Left renal pelvis (tissue), 4 donors: ENCODE data around the gene DIPK1C. TPM values are rescaled to one million over a fixed set of nuclear protein-coding genes. Genes with fewer than 3 reads are reported as not detected.

ENCODE experiments used
- DNase-seq, 4 donors: peaks; one replicate each; pipeline ENCODE4 v3.0.0-alpha.2; 2013; ENCODE audit warnings: low read depth in 4 of 4, low spot score in 3 of 4
- polyA plus RNA-seq, 4 donors: library from polyadenylated mRNA; unstranded; fragments of 120-200 nt; gene quantifications; one replicate each; pipeline ENCODE4 v1.2.1, GENCODE V29; 2013; ENCODE audit not compliant: insufficient read length in 4 of 4

DIPK1C gene
- polyA plus RNA-seq, 4 donors, result 0.18 to 4.7 (median 0.62) TPM

- DNase-seq, result no peak
Measured at GRCh38 chr18:74392323-74392722, 64.8 kb downstream of the DIPK1C start.

- no peak for DNase-seq
Measured at GRCh38 chr18:74390900-74391299, 66.2 kb downstream of the DIPK1C start.

DNA sequence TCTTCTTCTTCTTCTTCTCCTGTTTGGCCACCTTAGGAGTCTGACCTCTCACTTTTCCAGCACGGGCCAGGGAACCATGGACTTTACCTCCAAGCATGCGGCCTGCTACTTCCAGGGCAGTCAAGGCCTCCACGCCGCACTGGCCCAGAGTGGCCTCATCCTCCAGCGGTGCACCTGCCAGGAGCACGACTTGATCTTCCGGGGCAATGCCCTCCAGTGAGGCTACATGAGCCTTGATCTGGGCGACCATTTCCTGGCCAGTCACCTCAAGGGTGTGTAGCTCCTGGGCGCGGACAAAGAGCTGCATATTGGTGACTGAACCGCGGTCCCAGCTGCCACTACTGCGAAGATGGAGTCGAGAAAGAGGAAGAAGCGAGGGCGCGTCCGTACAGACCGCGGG, 67.1 kb downstream of the DIPK1C start:
- DNase-seq, result no peak

GRCh38 chr18:74389171-74389927, 67.8 kb downstream of the DIPK1C start:
- no peak for DNase-seq

DNA sequence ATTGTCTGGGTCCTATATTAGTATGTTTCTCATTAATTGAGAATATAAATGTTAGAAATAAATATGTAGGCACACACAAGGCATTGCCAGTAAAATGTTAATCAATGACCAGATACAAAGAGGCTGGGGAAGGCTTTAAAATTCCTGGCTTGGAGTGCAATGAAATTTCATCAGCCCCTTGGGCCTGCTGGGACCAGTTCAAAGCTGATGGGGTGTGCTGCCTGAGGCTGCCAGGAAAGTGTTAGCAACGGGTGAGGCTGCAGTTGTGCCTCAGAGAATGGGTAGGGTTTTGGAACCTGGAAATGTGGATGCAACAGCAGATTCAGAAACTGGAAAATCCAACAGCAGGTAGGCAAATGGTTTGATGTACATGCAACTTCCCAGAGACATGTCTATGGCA, 68.9 kb downstream of the DIPK1C start:
- no peak for DNase-seq

- no peak for DNase-seq
Measured at GRCh38 chr18:74387383-74387782, 69.7 kb downstream of the DIPK1C start.

Other genes with a start within 250 kb of the DIPK1C start
- gene CYB5A, start 165.3 kb downstream of the DIPK1C start, polyA plus RNA-seq, result 100 to 1,000 TPM in 3 of 4 donors, 10 to 100 TPM in 1; 45.4 to 316 (median 302) TPM
- gene C18orf63, start 141.5 kb downstream of the DIPK1C start, polyA plus RNA-seq, result under 1 TPM; 0.03 to 0.32 (median 0.24) TPM
- gene CNDP2, start 39.1 kb upstream of the DIPK1C start, polyA plus RNA-seq, result 100 to 1,000 TPM in 3 of 4 donors, 10 to 100 TPM in 1; 73.0 to 311 (median 251) TPM
- 1 to 10 TPM in 1 of 4 donors, under 1 TPM in 3; 0.20 to 1.6 (median 0.81) TPM for gene CNDP1, start 77.2 kb upstream of the DIPK1C start, polyA plus RNA-seq
- gene ZNF407, start 140.6 kb upstream of the DIPK1C start, polyA plus RNA-seq, result 10 to 100 TPM in 2 of 4 donors, 1 to 10 TPM in 2; 9.2 to 10.3 (median 10.1) TPM